Pons (tissue), 1 donor: ENCODE results near the gene HNRNPF.

Experiments used
- DNase-seq: peaks from one replicate; pipeline ENCODE4 v3.0.0-alpha.2; 2016; ENCODE audit warnings: low spot score

Gene HNRNPF

GRCh38 chr10:43421519-43421918 is 12.5 kb upstream of the HNRNPF start:
- no peak for DNase-seq

- DNase-seq = no peak
Observed at GRCh38 chr10:43421201-43421507, 12.2 kb upstream of the HNRNPF start.

- peak; percentile 82 for DNase-seq
Observed at GRCh38 chr10:43420369-43421200, 11.6 kb upstream of the HNRNPF start.

GRCh38 chr10:43419997-43420368 is 11.0 kb upstream of the HNRNPF start:
- no peak for DNase-seq

GRCh38 chr10:43417950-43418768 is 9.2 kb upstream of the HNRNPF start:
- peak; percentile 46 for DNase-seq

- no peak for DNase-seq
Observed at GRCh38 chr10:43415544-43415943, 6.6 kb upstream of the HNRNPF start.

GRCh38 chr10:43411536-43411935 is 2.5 kb upstream of the HNRNPF start:
- DNase-seq = no peak

GRCh38 chr10:43410345-43410744 is 1.4 kb upstream of the HNRNPF start:
- no peak for DNase-seq

- no peak for DNase-seq
Observed at GRCh38 chr10:43409385-43410109, 561 bp upstream of the HNRNPF start.

GRCh38 chr10:43408331-43408709 is 666 bp downstream of the HNRNPF start:
- no peak for DNase-seq

- peak; percentile 74 for DNase-seq
Observed at GRCh38 chr10:43407576-43408330, 1.2 kb downstream of the HNRNPF start.

GRCh38 chr10:43407148-43407575 is 1.8 kb downstream of the HNRNPF start:
- no peak for DNase-seq

GRCh38 chr10:43404704-43405084 is 4.3 kb downstream of the HNRNPF start:
- no peak for DNase-seq

- DNase-seq = no peak
Observed at GRCh38 chr10:43403911-43404703, 4.9 kb downstream of the HNRNPF start.

GRCh38 chr10:43402880-43403452 is 6.0 kb downstream of the HNRNPF start:
- DNase-seq = no peak

- DNase-seq = no peak
Observed at GRCh38 chr10:43402176-43402575, 6.8 kb downstream of the HNRNPF start.

GRCh38 chr10:43401627-43402026 is 7.4 kb downstream of the HNRNPF start:
- no peak for DNase-seq

GRCh38 chr10:43399320-43400310 is 9.4 kb downstream of the HNRNPF start:
- no peak for DNase-seq

- DNase-seq = no peak
Observed at GRCh38 chr10:43398939-43399319, 10.1 kb downstream of the HNRNPF start.
